H9 (cell line): ENCODE data around the gene CDYL. TPM values are rescaled to one million over a fixed set of nuclear protein-coding genes. Genes with fewer than 3 reads are reported as not detected.

Source experiments
- DNase-seq: peaks from one replicate; pipeline ENCODE4 v3.0.0-alpha.2; 2017
- H2AFZ ChIP-seq: one replicate; pipeline ENCODE4 v1.6.1; 2013; ENCODE audit warnings: mild to moderate bottlenecking, low read length, control low read depth, moderate library complexity
- H2AK5ac ChIP-seq: 2 replicates; pipeline ENCODE4 v1.6.1; 2013; ENCODE audit warnings: low read length, control low read depth, mixed read lengths; ENCODE audit not compliant: insufficient read length
- H2BK120ac ChIP-seq: one replicate; pipeline ENCODE4 v1.6.1; 2013; ENCODE audit warnings: low read depth, mild to moderate bottlenecking, low read length, control low read depth, inconsistent platforms; ENCODE audit not compliant: poor library complexity, severe bottlenecking
- H2BK12ac ChIP-seq: 2 replicates; pipeline ENCODE4 v1.6.1; 2013; ENCODE audit warnings: low read length, control low read depth, mixed read lengths, low read depth; ENCODE audit not compliant: insufficient read length
- H2BK15ac ChIP-seq: 2 replicates; pipeline ENCODE4 v1.6.1; 2013; ENCODE audit warnings: low read depth, low read length, control low read depth
- H2BK20ac ChIP-seq: one replicate; pipeline ENCODE4 v1.6.1; 2013; ENCODE audit warnings: low read depth, mild to moderate bottlenecking, low read length, control low read depth, inconsistent platforms; ENCODE audit not compliant: poor library complexity, severe bottlenecking
- H2BK5ac ChIP-seq: 2 replicates; pipeline ENCODE4 v1.6.1; 2013; ENCODE audit warnings: low read length, control low read depth, mixed read lengths; ENCODE audit not compliant: insufficient read length
- H3K14ac ChIP-seq: 2 replicates; pipeline ENCODE4 v1.6.1; 2013; ENCODE audit warnings: low read length, control low read depth; ENCODE audit not compliant: insufficient read depth
- H3K18ac ChIP-seq: 2 replicates; pipeline ENCODE4 v1.6.1; 2013; ENCODE audit warnings: low read depth, mild to moderate bottlenecking, mixed read lengths, low read length, control low read depth; ENCODE audit not compliant: insufficient read length
- H3K23ac ChIP-seq: 2 replicates; pipeline ENCODE4 v1.6.1; 2013; ENCODE audit warnings: low read length, control low read depth, mixed read lengths, low read depth; ENCODE audit not compliant: insufficient read length
- H3K23me2 ChIP-seq: 2 replicates; pipeline ENCODE4 v1.6.1; 2013; ENCODE audit warnings: low read depth, mild to moderate bottlenecking, mixed read lengths, low read length, control low read depth; ENCODE audit not compliant: insufficient read length, poor library complexity, severe bottlenecking
- H3K27ac ChIP-seq: 2 replicates; pipeline ENCODE4 v1.5.1; 2013; ENCODE audit warnings: low read length, control low read depth, mixed read lengths, low read depth; ENCODE audit not compliant: insufficient read length
- H3K27me3 ChIP-seq: 2 replicates; pipeline ENCODE4 v1.6.1; 2013; ENCODE audit warnings: low read length, control low read depth, inconsistent platforms; ENCODE audit not compliant: insufficient read depth
- H3K4ac ChIP-seq: 2 replicates; pipeline ENCODE4 v1.6.1; 2013; ENCODE audit warnings: low read depth, mild to moderate bottlenecking, control low read depth, inconsistent platforms, low read length, moderate library complexity
- H3K4me1 ChIP-seq: 2 replicates; pipeline ENCODE4 v1.6.1; 2013; ENCODE audit warnings: low read length, control low read depth, inconsistent platforms; ENCODE audit not compliant: insufficient read depth
- H3K4me2 ChIP-seq: 2 replicates; pipeline ENCODE4 v1.6.1; 2013; ENCODE audit warnings: low read length, control low read depth, mixed read lengths; ENCODE audit not compliant: insufficient read length, insufficient read depth
- H3K56ac ChIP-seq: 2 replicates; pipeline ENCODE4 v1.6.1; 2013; ENCODE audit warnings: low read depth, mild to moderate bottlenecking, mixed read lengths, low read length, control low read depth; ENCODE audit not compliant: insufficient read length
- H3K79me1 ChIP-seq: 2 replicates; pipeline ENCODE4 v1.6.1; 2013; ENCODE audit warnings: low read depth, mild to moderate bottlenecking, moderate library complexity, low read length, control low read depth, inconsistent platforms; ENCODE audit not compliant: insufficient read depth, poor library complexity, severe bottlenecking
- H3K79me2 ChIP-seq: 2 replicates; pipeline ENCODE4 v1.6.1; 2013; ENCODE audit warnings: low read length, control low read depth, inconsistent platforms; ENCODE audit not compliant: insufficient read depth
- H3K9ac ChIP-seq: 2 replicates; pipeline ENCODE4 v1.6.1; 2013; ENCODE audit warnings: low read length, control low read depth, mixed read lengths; ENCODE audit not compliant: insufficient read length; ENCODE audit errors: extremely low read depth
- H3K9me3 ChIP-seq: one replicate; pipeline ENCODE4 v1.6.1; 2013; ENCODE audit warnings: low read depth, low read length, inconsistent platforms; ENCODE audit not compliant: control insufficient read depth
- H3T11ph ChIP-seq: one replicate; pipeline ENCODE4 v1.6.1; 2013; ENCODE audit warnings: mild to moderate bottlenecking, low read length, control low read depth, inconsistent platforms
- H4K20me1 ChIP-seq: one replicate; pipeline ENCODE4 v1.6.1; 2013; ENCODE audit not compliant: control insufficient read depth, insufficient read length, insufficient read depth
- H4K5ac ChIP-seq: 2 replicates; pipeline ENCODE4 v1.6.1; 2013; ENCODE audit warnings: low read depth, mild to moderate bottlenecking, mixed read lengths, low read length, control low read depth; ENCODE audit not compliant: insufficient read length
- H4K8ac ChIP-seq: replicated peaks from 2 replicates; pipeline ENCODE4 v1.6.1; 2013; ENCODE audit warnings: low read length, control low read depth, mixed read lengths, low read depth; ENCODE audit not compliant: insufficient read length
- H4K91ac ChIP-seq: 2 replicates; pipeline ENCODE4 v1.6.1; 2013; ENCODE audit warnings: low read depth, mild to moderate bottlenecking, moderate library complexity, mixed read lengths, low read length, control low read depth; ENCODE audit not compliant: insufficient read length
- H3K27ac Mint-ChIP-seq, 3 experiments: 2 replicates in 2 of 3; 3 replicates in 1 of 3; pipeline ENCODE4 v1.8.0; 2020 to 2021; ENCODE audit warnings: mixed read lengths in 3 of 3, mild to moderate bottlenecking in 1 of 3, moderate library complexity in 1 of 3
- H3K27me3 Mint-ChIP-seq: 2 replicates; pipeline ENCODE4 v1.8.0; 2021; ENCODE audit warnings: low read depth, mild to moderate bottlenecking, moderate library complexity, mixed read lengths
- H3K36me3 Mint-ChIP-seq, 3 experiments: 2 replicates in 2 of 3; 3 replicates in 1 of 3; pipeline ENCODE4 v1.8.0; 2020 to 2021; ENCODE audit warnings: low read depth in 3 of 3, mixed read lengths in 3 of 3; ENCODE audit not compliant: insufficient read depth in 1 of 3
- H3K4me1 Mint-ChIP-seq, 2 experiments: 2 replicates each; pipeline ENCODE4 v1.8.0; 2020; ENCODE audit warnings: mixed read lengths in 2 of 2
- H3K4me3 Mint-ChIP-seq, 2 experiments: 2 replicates in 1 of 2; 3 replicates in 1 of 2; pipeline ENCODE4 v1.8.0; 2020 to 2021; ENCODE audit warnings: mild to moderate bottlenecking in 2 of 2, mixed read lengths in 2 of 2, moderate library complexity in 1 of 2
- H3K9me3 Mint-ChIP-seq, 2 experiments: 2 replicates in 1 of 2; 3 replicates in 1 of 2; pipeline ENCODE4 v1.8.0; 2020; ENCODE audit warnings: mild to moderate bottlenecking in 2 of 2, mixed read lengths in 2 of 2, moderate library complexity in 1 of 2
- CTCF ChIP-seq: fragments of 200-600 bp; sonication (generic); conservative IDR thresholded peaks from 3 replicates; pipeline ENCODE4 v1.8.0; 2021; ENCODE audit warnings: antibody characterized with exemption, mild to moderate bottlenecking
- WGBS: extraction: QIAGEN DNeasy Blood & Tissue Kit; methylation state at CpG from one replicate; pipeline ENCODE4 v1.1.7; 2013; ENCODE audit warnings: missing lambda C conversion rate, low lambda C conversion rate, mixed read lengths; ENCODE audit not compliant: insufficient read length; ENCODE audit errors: extremely low coverage; 5-methylcytosine and 5-hydroxymethylcytosine counted together
- total RNA-seq: library from RNA; stranded (reverse); gene quantifications from 2 replicates; pipeline ENCODE4 v1.2.1, GENCODE V29; 2021

The CDYL gene
- total RNA-seq, 1 experiment from 2014 or later = 95.0 TPM

GRCh38 chr6:4812068-4812467, 35.9 kb downstream of the CDYL start:
- no peak overlapping the region for H4K5ac ChIP-seq
- H3K4me1 ChIP-seq = no peaks in the 10 kb centered on the region
- H3K9ac ChIP-seq = no peak overlapping the region
- H3K18ac ChIP-seq = no peak overlapping the region
- H3K9me3 ChIP-seq = no peaks in the 10 kb centered on the region
- peaks cover 61% of the 10 kb centered on the region; the same call in 1 of the 2 replicates for H3K79me2 ChIP-seq
- no peak overlapping the region for H2AK5ac ChIP-seq
- no peak overlapping the region for H2BK120ac ChIP-seq
- DNase-seq = no peak
- no peaks in the 10 kb centered on the region for H4K20me1 ChIP-seq
- H2AFZ ChIP-seq = no peak overlapping the region
- no peak overlapping the region for H3K27ac ChIP-seq
- H3K56ac ChIP-seq = no peak overlapping the region
- Mint-ChIP-seq H3K9me3 (peaks cover 0 to 5% of the 10 kb centered on the region in 2 experiments; a peak in 1 of 5 replicates), H3K36me3 (peaks cover 0 to 12% (median 12%) of the 10 kb centered on the region in 3 experiments; a peak in 6 of 7 replicates), H3K27ac (no peak overlapping the region), H3K27me3 (no peaks in the 10 kb centered on the region), H3K4me1 (peaks cover 15 to 22% of the 10 kb centered on the region in 2 experiments), H3K4me3 (no peak overlapping the region)
- no peak overlapping the region for H2BK15ac ChIP-seq
- no peak overlapping the region for H4K8ac ChIP-seq
- H3K14ac ChIP-seq = no peak overlapping the region
- no peak for TF ChIP-seq CTCF
- H2BK20ac ChIP-seq = no peak overlapping the region
- H3K4ac ChIP-seq = no peak overlapping the region
- no CpG with 5 or more reads among the region's 4 CpGs for WGBS
- no peaks in the 10 kb centered on the region for H3K27me3 ChIP-seq
- peaks cover 12% of the 10 kb centered on the region for H3K79me1 ChIP-seq
- H3K23me2 ChIP-seq = no peaks in the 10 kb centered on the region
- no peak overlapping the region for H3T11ph ChIP-seq
- no peak overlapping the region for H2BK5ac ChIP-seq
- no peak overlapping the region for H2BK12ac ChIP-seq
- no peak overlapping the region for H4K91ac ChIP-seq
- H3K4me2 ChIP-seq = no peak overlapping the region
- no peak overlapping the region for H3K23ac ChIP-seq
